Bronchial epithelial cell (primary cell): ENCODE data around the gene CORO2A. TPM values are rescaled to one million over a fixed set of nuclear protein-coding genes. Genes with fewer than 3 reads are reported as not detected.

Source experiments
- DNase-seq: peaks from one replicate; pipeline ENCODE4 v3.0.0-alpha.2; 2010; ENCODE audit warnings: low read depth
- FAIRE-seq: peaks from 2 replicates; lab custom pipeline; 2011; peaks lifted over from hg19 to GRCh38; lab: Jason Lieb, UNC
- H3K27me3 ChIP-seq: 2 replicates; pipeline ENCODE4 v1.5.1; 2011; ENCODE audit warnings: low read length; ENCODE audit not compliant: control insufficient read depth, insufficient read depth
- H3K36me3 ChIP-seq: 2 replicates; pipeline ENCODE4 v1.5.1; 2011; ENCODE audit warnings: low read length; ENCODE audit not compliant: control insufficient read depth, insufficient read depth
- H3K4me3 ChIP-seq: 2 replicates; pipeline ENCODE4 v1.5.1; 2011; ENCODE audit warnings: mild to moderate bottlenecking, low read depth, low read length, control low read depth
- total RNA-seq: library from RNA; depleted of rRNA; stranded (reverse); fragments of >200 nt; gene quantifications from 2 replicates; pipeline ENCODE4 v1.2.1, GENCODE V29; 2014
- TF ChIP-seq, protein P1 (sequence below): IDR thresholded peaks from 2 replicates; pipeline ENCODE4 v1.5.1; 2011; ENCODE audit warnings: mild to moderate bottlenecking, moderate library complexity, low read length, control low read depth, inconsistent platforms; ENCODE audit not compliant: insufficient read depth, severe bottlenecking

Gene CORO2A
- total RNA-seq, 1 donor from 2014 or later: 22.1 TPM

DNA sequence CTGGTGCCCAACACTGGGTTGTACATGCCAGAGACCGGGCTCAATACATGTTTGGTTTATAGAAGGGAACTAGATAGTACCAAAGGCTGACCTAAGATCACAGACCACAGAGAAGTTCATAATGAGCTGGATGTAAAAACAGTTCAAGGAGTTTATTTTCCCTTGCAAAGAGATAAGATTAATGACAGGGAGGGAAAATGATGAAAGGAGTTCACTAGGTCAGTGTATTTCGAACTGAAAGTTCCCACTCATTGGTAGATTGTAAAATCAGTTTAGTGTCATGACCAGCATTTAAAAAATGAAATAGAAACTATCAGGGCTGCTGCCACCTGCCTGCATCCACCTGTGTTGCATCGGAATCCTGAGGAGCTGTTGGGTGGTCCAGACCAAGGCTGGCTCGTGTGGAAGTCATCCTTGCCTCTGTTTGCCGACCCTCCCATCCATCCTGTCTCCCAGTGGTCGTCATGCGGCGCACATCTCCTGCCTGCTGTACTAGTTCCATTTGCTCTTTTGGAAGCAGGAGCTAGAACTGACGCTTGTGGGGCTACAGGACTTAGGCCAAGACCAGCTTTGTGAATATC is 41.9 kb upstream of the CORO2A start:
- no peaks in the 10 kb centered on the region for H3K27me3 ChIP-seq
- peaks cover 28% of the 10 kb centered on the region for H3K36me3 ChIP-seq
- DNase-seq (no peak), FAIRE-seq (no peak)
- no peak overlapping the region for H3K4me3 ChIP-seq
- TF ChIP-seq, protein P1, sequence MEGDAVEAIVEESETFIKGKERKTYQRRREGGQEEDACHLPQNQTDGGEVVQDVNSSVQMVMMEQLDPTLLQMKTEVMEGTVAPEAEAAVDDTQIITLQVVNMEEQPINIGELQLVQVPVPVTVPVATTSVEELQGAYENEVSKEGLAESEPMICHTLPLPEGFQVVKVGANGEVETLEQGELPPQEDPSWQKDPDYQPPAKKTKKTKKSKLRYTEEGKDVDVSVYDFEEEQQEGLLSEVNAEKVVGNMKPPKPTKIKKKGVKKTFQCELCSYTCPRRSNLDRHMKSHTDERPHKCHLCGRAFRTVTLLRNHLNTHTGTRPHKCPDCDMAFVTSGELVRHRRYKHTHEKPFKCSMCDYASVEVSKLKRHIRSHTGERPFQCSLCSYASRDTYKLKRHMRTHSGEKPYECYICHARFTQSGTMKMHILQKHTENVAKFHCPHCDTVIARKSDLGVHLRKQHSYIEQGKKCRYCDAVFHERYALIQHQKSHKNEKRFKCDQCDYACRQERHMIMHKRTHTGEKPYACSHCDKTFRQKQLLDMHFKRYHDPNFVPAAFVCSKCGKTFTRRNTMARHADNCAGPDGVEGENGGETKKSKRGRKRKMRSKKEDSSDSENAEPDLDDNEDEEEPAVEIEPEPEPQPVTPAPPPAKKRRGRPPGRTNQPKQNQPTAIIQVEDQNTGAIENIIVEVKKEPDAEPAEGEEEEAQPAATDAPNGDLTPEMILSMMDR: peak; percentile 21

DNA sequence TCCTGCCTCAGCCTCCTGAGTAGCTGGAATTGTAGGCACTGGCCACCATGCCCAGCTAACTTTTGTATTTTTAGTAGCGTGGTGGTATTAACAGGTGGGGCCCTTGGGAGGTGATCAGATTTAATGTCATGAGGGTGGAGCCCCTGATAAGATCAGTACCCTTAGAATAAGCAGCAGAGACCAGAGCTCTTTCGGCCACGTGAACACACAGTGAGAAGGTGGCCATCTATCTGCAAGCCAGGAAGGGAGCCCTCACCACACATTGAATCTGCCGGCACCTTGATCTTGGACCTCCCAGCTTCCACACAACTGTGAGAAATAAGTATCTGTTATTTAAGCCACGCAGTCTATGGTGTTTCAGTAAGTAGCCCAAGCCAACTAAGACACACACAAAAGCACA is 40.5 kb upstream of the CORO2A start:
- no peak for DNase-seq
- TF ChIP-seq, protein P1: no peak
- no peak for FAIRE-seq
- no peak overlapping the region for H3K4me3 ChIP-seq
- H3K36me3 ChIP-seq: peaks cover 34% of the 10 kb centered on the region
- H3K27me3 ChIP-seq: no peaks in the 10 kb centered on the region

DNA sequence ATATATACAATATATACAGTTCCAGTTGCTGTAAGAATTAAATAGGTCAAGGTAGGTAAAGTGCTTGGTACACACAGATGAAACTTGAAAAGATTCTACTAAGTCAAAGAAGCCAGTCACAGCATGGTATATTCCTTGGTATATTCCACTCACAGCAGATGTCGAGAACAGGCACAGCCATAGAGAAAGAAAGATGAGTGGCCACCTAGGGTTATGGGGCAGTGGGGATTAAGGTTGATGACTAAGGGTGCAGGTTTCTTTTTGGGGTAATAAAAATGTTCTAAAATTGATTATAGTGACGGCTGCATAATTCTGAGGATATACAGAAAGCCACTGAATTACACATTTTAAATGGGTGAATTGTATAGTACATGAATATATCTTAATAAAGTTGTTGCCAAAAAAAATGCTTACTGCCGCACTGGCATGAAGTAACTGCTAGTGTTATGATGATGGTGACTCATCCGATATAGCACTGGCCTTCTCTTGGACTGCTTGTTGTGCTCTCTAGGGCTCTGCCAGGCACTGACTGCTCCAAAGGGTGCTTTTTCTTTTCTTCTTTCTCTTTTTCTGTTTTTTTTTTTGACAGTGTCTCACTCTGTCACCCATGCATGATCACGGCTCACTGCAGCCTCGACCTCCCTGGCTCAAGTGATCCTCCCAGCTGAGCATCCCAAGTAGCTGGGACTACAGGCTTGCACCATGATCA is 39.5 kb upstream of the CORO2A start:
- H3K36me3 ChIP-seq: peaks cover 34% of the 10 kb centered on the region
- DNase-seq (peak; percentile 74), FAIRE-seq (no peak)

DNA sequence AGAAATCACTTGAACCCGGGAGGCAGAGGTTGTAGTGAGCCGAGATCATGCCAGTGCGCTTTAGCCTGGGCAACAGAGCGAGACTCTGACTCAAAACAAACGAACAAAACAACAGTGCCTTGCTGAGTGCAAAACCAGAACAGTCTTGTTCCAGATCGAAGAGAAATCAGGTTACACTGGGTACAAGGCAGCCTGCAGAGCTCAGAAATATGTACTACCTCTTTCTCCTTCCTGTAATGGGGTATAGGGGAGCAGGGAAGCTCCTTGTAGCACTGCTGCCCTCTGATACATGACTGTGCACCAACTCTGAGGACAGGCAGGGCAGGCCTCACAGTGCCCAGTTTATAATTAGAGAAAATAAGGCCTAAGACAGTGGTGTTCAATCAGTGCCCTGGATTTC is 38.4 kb upstream of the CORO2A start:
- FAIRE-seq: no peak
- H3K27me3 ChIP-seq: no peaks in the 10 kb centered on the region
- peaks cover 35% of the 10 kb centered on the region for H3K36me3 ChIP-seq
- DNase-seq: no peak
- no peak overlapping the region for H3K4me3 ChIP-seq
- TF ChIP-seq, protein P1: no peak

More for the DNA sequence above, 39.5 kb upstream of the CORO2A start:
- Histone ChIP-seq H3K27me3 (no peaks in the 10 kb centered on the region), H3K4me3 (no peak overlapping the region)
- TF ChIP-seq, protein P1: no peak

DNA sequence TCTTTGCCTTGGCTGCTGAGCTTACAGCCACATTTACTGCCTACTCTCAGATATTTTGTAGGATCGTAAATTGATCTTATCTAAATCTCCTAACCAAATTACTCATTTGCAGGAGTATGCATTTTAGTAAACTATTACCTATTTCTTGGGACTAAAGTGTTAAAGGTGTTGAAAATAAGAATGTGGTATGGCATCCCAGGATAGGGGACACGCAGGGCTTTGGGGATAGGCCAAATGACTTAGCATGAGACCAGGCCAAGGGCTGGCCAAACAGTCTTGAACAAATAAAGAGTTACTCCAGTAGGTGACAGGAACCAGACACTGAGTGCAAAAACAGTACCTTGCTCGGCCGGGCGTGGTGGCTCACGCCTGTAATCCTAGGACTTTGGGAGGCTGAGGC is 37.9 kb upstream of the CORO2A start:
- peaks cover 40% of the 10 kb centered on the region for H3K36me3 ChIP-seq
- DNase-seq (no peak), FAIRE-seq (no peak)
- H3K4me3 ChIP-seq: no peak overlapping the region
- TF ChIP-seq, protein P1: no peak
- H3K27me3 ChIP-seq: no peaks in the 10 kb centered on the region
